H54 (cell line): ENCODE measurements around the gene EML3.
A peak's percentile ranks its signal among the peaks of the same experiment; 100 is the strongest.

ENCODE experiments used
- DNase-seq: peaks from one replicate; pipeline ENCODE4 v3.0.0; 2011; ENCODE audit warnings: low spot score, mixed read lengths; ENCODE audit not compliant: insufficient read length
- FAIRE-seq: peaks from 3 replicates; lab custom pipeline; 2011; peaks lifted over from hg19 to GRCh38; lab: Jason Lieb, UNC
- POLR2A ChIP-seq: IDR thresholded peaks from 2 replicates; pipeline ENCODE4 v1.6.1; 2011; ENCODE audit warnings: low read depth, mild to moderate bottlenecking, low read length

Gene EML3

GRCh38 chr11:62610814-62611704 lies 1.5 kb downstream of the EML3 start:
- no peak for FAIRE-seq
- TF ChIP-seq POLR2A = no peak
- DNase-seq = no peak

GRCh38 chr11:62610403-62610802 lies 2.2 kb downstream of the EML3 start:
- no peak for TF ChIP-seq POLR2A
- no peak for DNase-seq
- FAIRE-seq = no peak

GRCh38 chr11:62608776-62609175 lies 3.8 kb downstream of the EML3 start:
- FAIRE-seq = no peak
- no peak for TF ChIP-seq POLR2A
- DNase-seq = no peak

DNA sequence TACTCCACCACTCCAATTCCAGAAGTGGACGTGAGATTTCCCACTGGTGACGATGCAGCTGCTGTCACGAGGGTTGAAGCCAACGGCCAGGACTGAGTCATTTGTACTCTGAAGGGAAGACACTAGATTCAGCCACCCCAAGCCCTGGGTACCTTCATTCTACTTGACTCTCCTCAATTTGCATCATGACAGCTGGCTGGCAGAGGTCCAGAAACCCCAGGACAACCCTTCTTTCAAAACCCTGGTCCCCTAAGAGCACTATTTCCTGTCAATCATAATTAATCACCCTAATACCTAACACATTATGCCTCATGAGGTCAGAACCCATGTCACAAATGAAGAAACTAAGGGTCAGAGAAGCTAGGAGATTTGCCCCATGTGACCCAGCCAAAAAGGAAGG lies 4.9 kb downstream of the EML3 start:
- no peak for DNase-seq
- FAIRE-seq = no peak
- no peak for TF ChIP-seq POLR2A

- TF ChIP-seq POLR2A = no peak
- DNase-seq (no peak), FAIRE-seq (no peak)
Measured at GRCh38 chr11:62605902-62606301, 6.7 kb downstream of the EML3 start.

GRCh38 chr11:62605467-62605866 lies 7.1 kb downstream of the EML3 start:
- no peak for FAIRE-seq
- no peak for DNase-seq
- no peak for TF ChIP-seq POLR2A

- TF ChIP-seq POLR2A = no peak
- DNase-seq (no peak), FAIRE-seq (no peak)
Measured at GRCh38 chr11:62604460-62605120, 8.0 kb downstream of the EML3 start.

DNA sequence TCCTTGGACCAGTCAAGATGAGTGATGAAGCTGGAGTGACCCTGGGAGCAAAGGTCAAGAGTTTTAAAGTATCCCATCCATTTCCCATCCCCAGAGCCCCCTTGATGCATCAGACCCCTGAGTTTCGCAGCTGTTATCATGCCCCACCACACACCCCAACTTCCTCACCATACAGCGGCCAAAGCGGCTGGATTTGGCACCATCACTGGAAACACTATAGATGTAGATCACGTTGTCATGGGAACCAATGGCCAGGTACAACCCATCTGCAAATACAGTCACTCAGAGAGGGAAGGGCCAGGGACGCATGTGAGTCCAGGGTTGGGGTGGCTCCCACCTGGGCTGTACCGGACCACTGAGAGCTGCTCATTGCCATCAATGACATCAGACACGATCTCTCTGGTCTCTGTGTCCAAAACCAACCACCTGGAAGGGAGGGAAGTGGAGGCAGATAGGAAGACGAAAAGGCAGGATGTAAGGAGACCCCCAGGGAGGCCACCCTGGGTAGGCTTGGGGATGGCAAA lies 8.7 kb downstream of the EML3 start:
- DNase-seq (no peak), FAIRE-seq (no peak)
- TF ChIP-seq POLR2A = no peak

DNA sequence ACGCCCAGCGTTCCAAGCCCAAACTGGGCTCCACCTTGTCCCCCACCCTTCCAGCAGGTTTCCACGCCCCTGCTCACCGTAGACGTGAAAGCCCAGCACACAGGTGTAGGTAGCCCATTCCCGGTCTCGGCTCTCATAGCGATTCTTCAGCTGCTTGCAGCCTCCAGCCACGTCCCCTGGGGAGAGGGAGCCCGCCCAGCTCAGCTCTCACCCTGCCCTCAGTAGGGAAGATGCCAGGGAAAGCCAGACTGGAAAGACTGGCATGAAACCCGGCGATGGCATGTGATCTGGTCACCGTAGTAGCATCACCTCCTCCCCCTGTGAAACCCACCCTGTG lies 9.5 kb downstream of the EML3 start:
- no peak for TF ChIP-seq POLR2A
- DNase-seq (no peak), FAIRE-seq (no peak)

DNA sequence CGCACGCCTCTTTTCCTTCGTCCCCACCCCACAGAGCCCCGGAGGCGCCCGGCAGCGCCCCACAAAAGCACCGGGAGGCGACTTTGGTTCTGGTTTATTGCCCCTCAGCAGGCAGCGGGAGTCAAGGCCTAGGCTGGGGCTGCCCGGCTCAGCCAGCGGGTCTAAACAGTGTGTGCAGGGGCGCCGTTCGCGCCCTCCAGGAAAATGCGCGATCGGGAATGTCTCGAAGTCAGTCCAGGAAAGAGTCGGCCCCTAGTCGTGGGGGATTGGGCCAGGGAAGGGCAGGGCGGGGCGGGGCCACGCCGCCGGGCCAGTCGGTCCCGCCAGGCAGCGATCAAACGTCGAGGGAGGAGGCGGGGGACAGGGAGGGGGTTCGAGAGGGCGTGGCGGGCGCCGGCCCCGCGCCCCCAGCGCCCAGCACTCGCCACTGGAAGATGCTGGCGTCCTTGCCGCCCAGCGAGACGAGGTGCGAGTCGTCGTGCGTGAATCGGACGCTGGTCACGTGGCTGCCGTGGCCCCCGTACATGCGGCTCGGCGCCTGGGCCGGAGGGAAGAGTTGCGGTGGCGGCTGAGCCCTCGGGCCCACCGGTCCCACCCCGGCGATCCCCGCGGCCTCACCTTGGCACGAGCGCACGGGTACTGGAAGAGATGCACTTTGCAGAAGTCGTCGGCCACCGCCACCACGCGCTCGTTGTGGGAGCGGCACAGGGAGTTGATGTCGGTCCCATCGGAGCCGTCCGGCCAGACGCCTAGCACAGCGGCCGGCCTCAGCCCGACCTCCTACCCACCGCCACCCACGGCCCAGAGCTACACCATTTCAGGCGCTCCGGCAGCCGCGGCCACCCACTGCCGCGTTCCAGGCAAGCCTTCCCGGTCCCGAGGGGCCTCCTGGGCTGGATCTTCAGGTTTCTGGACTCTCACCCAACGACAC lies 10.2 kb downstream of the EML3 start:
- TF ChIP-seq POLR2A = 0 out of 2 replicates have a peak, but pooled peaks have one; percentile 12
- DNase-seq (no peak), FAIRE-seq (no peak)

DNA sequence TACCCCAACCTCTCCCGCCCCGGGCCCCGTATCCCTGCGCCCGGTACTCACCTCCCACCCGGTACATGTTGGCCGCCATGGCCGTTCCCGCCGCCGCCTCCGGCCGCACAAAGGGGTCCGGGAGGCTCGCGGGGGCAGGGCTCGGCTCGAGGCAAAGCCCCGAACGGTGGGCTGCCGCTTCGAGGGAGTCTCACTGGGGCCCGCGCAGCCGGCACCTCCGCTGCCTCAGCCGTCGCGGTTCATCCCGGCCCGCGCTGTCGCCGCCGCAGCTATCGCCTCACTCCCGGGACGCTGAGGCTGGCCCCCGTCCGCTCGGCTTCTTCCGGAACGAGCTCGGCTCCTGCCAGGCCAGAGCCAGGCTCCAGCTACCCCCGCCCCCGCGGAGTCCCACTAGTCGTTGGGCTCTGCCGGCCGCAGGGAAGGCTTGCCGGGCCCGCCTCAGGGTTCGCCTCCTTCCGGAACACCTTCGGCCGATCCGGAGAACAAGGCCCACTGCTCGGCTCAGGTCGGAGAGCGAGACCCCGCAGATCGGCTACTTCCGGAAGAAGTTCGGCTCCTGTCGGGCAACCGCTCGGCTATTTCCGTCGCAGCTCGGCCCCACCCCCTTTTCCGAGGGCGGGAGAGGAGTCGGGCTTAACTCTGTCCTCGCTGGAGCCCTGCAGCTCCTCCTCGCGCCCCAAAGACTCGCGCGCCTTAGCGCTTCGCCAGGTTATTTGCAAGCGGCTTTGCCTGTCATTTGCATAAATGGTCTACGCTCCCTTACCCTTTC lies 11.0 kb downstream of the EML3 start, which contains the start of gene MTA2:
Gene MTA2 (minus strand): TSS at position 494 of the 769 bp plus-strand sequence. CDS start 415 bp downstream, at position 79.
- FAIRE-seq (no peak), DNase-seq (peak; percentile 88)
- TF ChIP-seq POLR2A = peak; percentile 50

GRCh38 chr11:62601122-62601371 lies 11.5 kb downstream of the EML3 start:
- TF ChIP-seq POLR2A = peak; percentile 62
- no peak for DNase-seq
- no peak for FAIRE-seq
